ENCODE results near the gene EDARADD. TPM values are rescaled to one million over a fixed set of nuclear protein-coding genes. Genes with fewer than 3 reads are reported as not detected.

EDARADD gene
- total RNA-seq, 4 donors from 2014 or later = 0.27 to 1.7 (median 0.31) TPM; not detected in 1

- no peaks in the 10 kb centered on the region for H3K27me3 ChIP-seq
- H3K4me1 ChIP-seq = no peaks in the 10 kb centered on the region
- no peak overlapping the region for H3K4me3 ChIP-seq
- no peaks in the 10 kb centered on the region for H3K36me3 ChIP-seq
- WGBS, 2 donors (ENCODE audit: low coverage in 1 of 2) = 77 to 85% methylated on average over 5 of the region's 10 CpGs
- no peak for ATAC-seq
- TF ChIP-seq EP300 (IDR thresholded peaks at IDR 0.05) (no peak), CTCF (IDR thresholded peaks at IDR 0.05) (no peak), POLR2A (IDR thresholded peaks at IDR 0.05) (no peak), POLR2AphosphoS5 (IDR thresholded peaks at IDR 0.05) (no peak)
- H3K27ac ChIP-seq = no peak overlapping the region
- no peaks in the 10 kb centered on the region for H3K9me3 ChIP-seq
These were observed 97.5 kb downstream of the EDARADD start for GRCh38 chr1:236491469-236492136.

GRCh38 chr1:236492378-236492777 is 98.3 kb downstream of the EDARADD start:
- no peak for ATAC-seq
- WGBS, 2 donors (ENCODE audit: low coverage in 1 of 2) = 80 to 100% methylated on average over 1 to 2 of the region's 2 CpGs
- H3K27ac ChIP-seq = no peak overlapping the region

GRCh38 chr1:236494082-236494481 is 100.0 kb downstream of the EDARADD start:
- Histone ChIP-seq H3K36me3 (no peaks in the 10 kb centered on the region), H3K4me3 (no peak overlapping the region), H3K27me3 (no peaks in the 10 kb centered on the region), H3K9me3 (no peaks in the 10 kb centered on the region), H3K4me1 (no peaks in the 10 kb centered on the region), H3K27ac (no peak overlapping the region)
- no peak for ATAC-seq
- 83 to 100% methylated on average over 5 to 8 of the region's 11 CpGs for WGBS, 2 donors (ENCODE audit: low coverage in 1 of 2)
- TF ChIP-seq POLR2A (IDR thresholded peaks at IDR 0.05) (no peak), EP300 (IDR thresholded peaks at IDR 0.05) (no peak), CTCF (IDR thresholded peaks at IDR 0.05) (no peak), POLR2AphosphoS5 (IDR thresholded peaks at IDR 0.05) (no peak)

More at GRCh38 chr1:236492378-236492777, 98.3 kb downstream of the EDARADD start:
- TF ChIP-seq POLR2AphosphoS5 (IDR thresholded peaks at IDR 0.05) (no peak), POLR2A (IDR thresholded peaks at IDR 0.05) (no peak), CTCF (IDR thresholded peaks at IDR 0.05) (no peak), EP300 (IDR thresholded peaks at IDR 0.05) (no peak)
- no peak overlapping the region for H3K4me3 ChIP-seq
- no peaks in the 10 kb centered on the region for H3K27me3 ChIP-seq
- H3K9me3 ChIP-seq = no peaks in the 10 kb centered on the region
- H3K4me1 ChIP-seq = no peaks in the 10 kb centered on the region
- H3K36me3 ChIP-seq = no peaks in the 10 kb centered on the region

- no peak for TF ChIP-seq POLR2A (IDR thresholded peaks at IDR 0.05)
- no peak for TF ChIP-seq POLR2AphosphoS5 (IDR thresholded peaks at IDR 0.05)
- TF ChIP-seq CTCF (IDR thresholded peaks at IDR 0.05) = no peak
- no peak for TF ChIP-seq EP300 (IDR thresholded peaks at IDR 0.05)
- no peak for ATAC-seq
- H3K36me3 ChIP-seq = no peaks in the 10 kb centered on the region
- no peaks in the 10 kb centered on the region for H3K9me3 ChIP-seq
- H3K27me3 ChIP-seq = no peaks in the 10 kb centered on the region
- H3K27ac ChIP-seq = no peak overlapping the region
- no peaks in the 10 kb centered on the region for H3K4me1 ChIP-seq
- H3K4me3 ChIP-seq = no peak overlapping the region
- 24 to 30% methylated on average over 9 to 10 of the region's 10 CpGs for WGBS, 2 donors (ENCODE audit: low coverage in 1 of 2)
These were observed 100.7 kb downstream of the EDARADD start for GRCh38 chr1:236494586-236495466.

Data from gastroesophageal sphincter (tissue), 4 donors.